ENCODE results near the gene CHCHD4.

CHCHD4 gene

DNA sequence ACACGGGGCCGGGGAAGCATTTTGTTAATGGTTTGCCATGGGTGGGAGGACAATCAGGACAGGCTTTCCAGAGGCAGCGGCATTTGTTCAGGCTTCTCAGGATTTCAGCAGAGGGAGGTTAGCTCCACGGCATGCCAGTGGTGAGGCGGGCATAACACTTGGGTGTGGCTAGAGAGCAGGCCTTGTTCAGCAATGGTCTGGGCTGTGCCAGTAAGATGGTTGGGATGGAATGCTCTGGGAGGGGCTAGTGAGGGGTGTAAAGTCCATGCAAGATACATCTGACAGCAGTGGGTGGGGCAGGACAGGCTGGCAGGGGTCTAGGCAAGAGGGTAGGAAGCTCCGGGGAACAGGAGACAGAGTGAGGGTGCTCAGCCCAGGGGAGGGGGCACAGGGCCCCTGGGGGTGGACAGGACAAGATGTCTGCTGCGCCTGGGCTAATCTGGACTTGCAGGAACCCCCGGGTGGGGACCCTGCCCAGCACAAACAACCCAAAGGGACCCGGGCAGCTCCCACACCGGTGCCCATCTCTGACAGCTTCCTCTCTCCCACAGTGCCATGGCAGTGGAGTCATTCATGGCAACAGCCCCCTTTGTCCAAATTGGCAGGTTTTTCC lies 8.6 kb upstream of the CHCHD4 start:
- Histone ChIP-seq H3K4me3 (ENCODE audit: low read depth, low read length) (no peak overlapping the region), H3K36me3 (ENCODE audit: control insufficient read depth in 2 of 2, insufficient read depth in 1 of 2, low read length in 2 of 2) (peaks cover 26 to 97% of the 10 kb centered on the region in 2 experiments), H3K27ac (ENCODE audit: extremely low read depth, low read depth, low read length) (no peak overlapping the region), H3K9me3 (ENCODE audit: control insufficient read depth, insufficient read depth, low read depth, low read length) (no peaks in the 10 kb centered on the region), H3K4me1 (ENCODE audit: control insufficient read depth, insufficient read depth, low read length) (no peaks in the 10 kb centered on the region)
- ChIA-PET POLR2A (no interaction called here), CTCF (no interaction called here)
- no peak for TF ChIP-seq ZNF426 (tag by site-specific recombination; IDR thresholded peaks at IDR 0.05)
- no peak for TF ChIP-seq ZNF785 (tag by site-specific recombination; IDR thresholded peaks at IDR 0.05)
- TF ChIP-seq, protein P1, sequence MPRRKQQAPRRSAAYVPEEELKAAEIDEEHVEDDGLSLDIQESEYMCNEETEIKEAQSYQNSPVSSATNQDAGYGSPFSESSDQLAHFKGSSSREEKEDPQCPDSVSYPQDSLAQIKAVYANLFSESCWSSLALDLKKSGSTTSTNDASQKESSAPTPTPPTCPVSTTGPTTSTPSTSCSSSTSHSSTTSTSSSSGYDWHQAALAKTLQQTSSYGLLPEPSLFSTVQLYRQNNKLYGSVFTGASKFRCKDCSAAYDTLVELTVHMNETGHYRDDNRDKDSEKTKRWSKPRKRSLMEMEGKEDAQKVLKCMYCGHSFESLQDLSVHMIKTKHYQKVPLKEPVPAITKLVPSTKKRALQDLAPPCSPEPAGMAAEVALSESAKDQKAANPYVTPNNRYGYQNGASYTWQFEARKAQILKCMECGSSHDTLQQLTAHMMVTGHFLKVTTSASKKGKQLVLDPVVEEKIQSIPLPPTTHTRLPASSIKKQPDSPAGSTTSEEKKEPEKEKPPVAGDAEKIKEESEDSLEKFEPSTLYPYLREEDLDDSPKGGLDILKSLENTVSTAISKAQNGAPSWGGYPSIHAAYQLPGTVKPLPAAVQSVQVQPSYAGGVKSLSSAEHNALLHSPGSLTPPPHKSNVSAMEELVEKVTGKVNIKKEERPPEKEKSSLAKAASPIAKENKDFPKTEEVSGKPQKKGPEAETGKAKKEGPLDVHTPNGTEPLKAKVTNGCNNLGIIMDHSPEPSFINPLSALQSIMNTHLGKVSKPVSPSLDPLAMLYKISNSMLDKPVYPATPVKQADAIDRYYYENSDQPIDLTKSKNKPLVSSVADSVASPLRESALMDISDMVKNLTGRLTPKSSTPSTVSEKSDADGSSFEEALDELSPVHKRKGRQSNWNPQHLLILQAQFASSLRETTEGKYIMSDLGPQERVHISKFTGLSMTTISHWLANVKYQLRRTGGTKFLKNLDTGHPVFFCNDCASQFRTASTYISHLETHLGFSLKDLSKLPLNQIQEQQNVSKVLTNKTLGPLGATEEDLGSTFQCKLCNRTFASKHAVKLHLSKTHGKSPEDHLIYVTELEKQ (tag by site-specific recombination; IDR thresholded peaks at IDR 0.05; ENCODE audit: borderline replicate concordance) = no peak
- no peak for TF ChIP-seq ZBTB17 (tag by site-specific recombination; IDR thresholded peaks at IDR 0.05)
- TF ChIP-seq, protein P2, sequence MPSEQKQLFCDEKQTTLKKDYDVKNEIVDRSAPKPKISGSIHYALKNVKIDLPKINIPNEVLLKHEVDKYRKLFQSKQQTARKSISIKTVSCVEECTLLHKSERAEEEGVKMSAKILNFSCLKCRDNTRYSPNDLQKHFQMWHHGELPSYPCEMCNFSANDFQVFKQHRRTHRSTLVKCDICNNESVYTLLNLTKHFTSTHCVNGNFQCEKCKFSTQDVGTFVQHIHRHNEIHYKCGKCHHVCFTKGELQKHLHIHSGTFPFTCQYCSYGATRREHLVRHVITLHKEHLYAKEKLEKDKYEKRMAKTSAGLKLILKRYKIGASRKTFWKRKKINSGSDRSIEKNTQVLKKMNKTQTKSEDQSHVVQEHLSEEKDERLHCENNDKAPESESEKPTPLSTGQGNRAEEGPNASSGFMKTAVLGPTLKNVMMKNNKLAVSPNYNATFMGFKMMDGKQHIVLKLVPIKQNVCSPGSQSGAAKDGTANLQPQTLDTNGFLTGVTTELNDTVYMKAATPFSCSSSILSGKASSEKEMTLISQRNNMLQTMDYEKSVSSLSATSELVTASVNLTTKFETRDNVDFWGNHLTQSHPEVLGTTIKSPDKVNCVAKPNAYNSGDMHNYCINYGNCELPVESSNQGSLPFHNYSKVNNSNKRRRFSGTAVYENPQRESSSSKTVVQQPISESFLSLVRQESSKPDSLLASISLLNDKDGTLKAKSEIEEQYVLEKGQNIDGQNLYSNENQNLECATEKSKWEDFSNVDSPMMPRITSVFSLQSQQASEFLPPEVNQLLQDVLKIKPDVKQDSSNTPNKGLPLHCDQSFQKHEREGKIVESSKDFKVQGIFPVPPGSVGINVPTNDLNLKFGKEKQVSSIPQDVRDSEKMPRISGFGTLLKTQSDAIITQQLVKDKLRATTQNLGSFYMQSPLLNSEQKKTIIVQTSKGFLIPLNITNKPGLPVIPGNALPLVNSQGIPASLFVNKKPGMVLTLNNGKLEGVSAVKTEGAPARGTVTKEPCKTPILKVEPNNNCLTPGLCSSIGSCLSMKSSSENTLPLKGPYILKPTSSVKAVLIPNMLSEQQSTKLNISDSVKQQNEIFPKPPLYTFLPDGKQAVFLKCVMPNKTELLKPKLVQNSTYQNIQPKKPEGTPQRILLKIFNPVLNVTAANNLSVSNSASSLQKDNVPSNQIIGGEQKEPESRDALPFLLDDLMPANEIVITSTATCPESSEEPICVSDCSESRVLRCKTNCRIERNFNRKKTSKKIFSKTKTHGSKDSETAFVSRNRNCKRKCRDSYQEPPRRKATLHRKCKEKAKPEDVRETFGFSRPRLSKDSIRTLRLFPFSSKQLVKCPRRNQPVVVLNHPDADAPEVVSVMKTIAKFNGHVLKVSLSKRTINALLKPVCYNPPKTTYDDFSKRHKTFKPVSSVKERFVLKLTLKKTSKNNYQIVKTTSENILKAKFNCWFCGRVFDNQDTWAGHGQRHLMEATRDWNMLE (tag by site-specific recombination; conservative IDR thresholded peaks at IDR 0.05; ENCODE audit: low read depth) = no peak
- no peak for TF ChIP-seq ZNF19 (tag by site-specific recombination; IDR thresholded peaks at IDR 0.05; ENCODE audit: low read depth)
- TF ChIP-seq ZBTB21 (tag by site-specific recombination; IDR thresholded peaks at IDR 0.05) = no peak
- no peak for TF ChIP-seq ZNF624 (tag by site-specific recombination; IDR thresholded peaks at IDR 0.05)
- no peak for TF ChIP-seq ZNF555 (tag by site-specific recombination; conservative IDR thresholded peaks at IDR 0.05)
- TF ChIP-seq, protein P3, sequence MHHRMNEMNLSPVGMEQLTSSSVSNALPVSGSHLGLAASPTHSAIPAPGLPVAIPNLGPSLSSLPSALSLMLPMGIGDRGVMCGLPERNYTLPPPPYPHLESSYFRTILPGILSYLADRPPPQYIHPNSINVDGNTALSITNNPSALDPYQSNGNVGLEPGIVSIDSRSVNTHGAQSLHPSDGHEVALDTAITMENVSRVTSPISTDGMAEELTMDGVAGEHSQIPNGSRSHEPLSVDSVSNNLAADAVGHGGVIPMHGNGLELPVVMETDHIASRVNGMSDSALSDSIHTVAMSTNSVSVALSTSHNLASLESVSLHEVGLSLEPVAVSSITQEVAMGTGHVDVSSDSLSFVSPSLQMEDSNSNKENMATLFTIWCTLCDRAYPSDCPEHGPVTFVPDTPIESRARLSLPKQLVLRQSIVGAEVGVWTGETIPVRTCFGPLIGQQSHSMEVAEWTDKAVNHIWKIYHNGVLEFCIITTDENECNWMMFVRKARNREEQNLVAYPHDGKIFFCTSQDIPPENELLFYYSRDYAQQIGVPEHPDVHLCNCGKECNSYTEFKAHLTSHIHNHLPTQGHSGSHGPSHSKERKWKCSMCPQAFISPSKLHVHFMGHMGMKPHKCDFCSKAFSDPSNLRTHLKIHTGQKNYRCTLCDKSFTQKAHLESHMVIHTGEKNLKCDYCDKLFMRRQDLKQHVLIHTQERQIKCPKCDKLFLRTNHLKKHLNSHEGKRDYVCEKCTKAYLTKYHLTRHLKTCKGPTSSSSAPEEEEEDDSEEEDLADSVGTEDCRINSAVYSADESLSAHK (tag by site-specific recombination; IDR thresholded peaks at IDR 0.05) = no peak
- no peak for TF ChIP-seq ZNF140 (tag by site-specific recombination; IDR thresholded peaks at IDR 0.05)
- TF ChIP-seq GFI1B (tag by site-specific recombination; IDR thresholded peaks at IDR 0.05) = no peak
- TF ChIP-seq ZEB2 (tag by site-specific recombination; IDR thresholded peaks at IDR 0.05) = no peak
- no peak for TF ChIP-seq ZNF37A (tag by site-specific recombination; IDR thresholded peaks at IDR 0.05)
- TF ChIP-seq TCF7L2 (IDR thresholded peaks at IDR 0.05; ENCODE audit: borderline replicate concordance, low read depth, low read length) = no peak
- TF ChIP-seq PRDM1 (tag by site-specific recombination; IDR thresholded peaks at IDR 0.05) = no peak

Measured in HEK293 (cell line).